ENCODE measurements around the gene EFHC1. TPM values are rescaled to one million over a fixed set of nuclear protein-coding genes. Genes with fewer than 3 reads are reported as not detected.

Gene EFHC1, protein sequence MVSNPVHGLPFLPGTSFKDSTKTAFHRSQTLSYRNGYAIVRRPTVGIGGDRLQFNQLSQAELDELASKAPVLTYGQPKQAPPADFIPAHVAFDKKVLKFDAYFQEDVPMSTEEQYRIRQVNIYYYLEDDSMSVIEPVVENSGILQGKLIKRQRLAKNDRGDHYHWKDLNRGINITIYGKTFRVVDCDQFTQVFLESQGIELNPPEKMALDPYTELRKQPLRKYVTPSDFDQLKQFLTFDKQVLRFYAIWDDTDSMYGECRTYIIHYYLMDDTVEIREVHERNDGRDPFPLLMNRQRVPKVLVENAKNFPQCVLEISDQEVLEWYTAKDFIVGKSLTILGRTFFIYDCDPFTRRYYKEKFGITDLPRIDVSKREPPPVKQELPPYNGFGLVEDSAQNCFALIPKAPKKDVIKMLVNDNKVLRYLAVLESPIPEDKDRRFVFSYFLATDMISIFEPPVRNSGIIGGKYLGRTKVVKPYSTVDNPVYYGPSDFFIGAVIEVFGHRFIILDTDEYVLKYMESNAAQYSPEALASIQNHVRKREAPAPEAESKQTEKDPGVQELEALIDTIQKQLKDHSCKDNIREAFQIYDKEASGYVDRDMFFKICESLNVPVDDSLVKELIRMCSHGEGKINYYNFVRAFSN
- 13.7 and 15.7 TPM in 2 replicates for total RNA-seq (2012; rRNA removed)

- Histone ChIP-seq H3K9me3 (replicated peaks; ENCODE audit: low read length) (no peaks in the 10 kb centered on the region), H3K4me2 (ENCODE audit: low read length) (peak within 1 kb of the TSS; percentile 90), H3K4me1 (ENCODE audit: control insufficient read depth, insufficient read depth, low read length) (peaks cover 76% of the 10 kb centered on the region), H3K27me3 (ENCODE audit: control insufficient read depth, insufficient read depth, low read length) (no peaks in the 10 kb centered on the region), H3K9ac (ENCODE audit: low read depth, low read length) (peak within 1 kb of the TSS; percentile 89), H3K4me3 (ENCODE audit: low read length) (peak within 1 kb of the TSS; percentile 85), H3K36me3 (ENCODE audit: insufficient read depth, low read length) (no peaks in the 10 kb centered on the region)
These were observed at the start of gene EFHC1 for GRCh38 chr6:52419809-52420667. EFHC1 (plus strand) TSS chr6:52420342; CDS start chr6:52420411, 69 bp downstream.

GRCh38 chr6:52371656-52372191, 48.4 kb upstream of the EFHC1 start:
- no peaks in the 10 kb centered on the region for H3K4me1 ChIP-seq (ENCODE audit: control insufficient read depth, insufficient read depth, low read length)

DNA sequence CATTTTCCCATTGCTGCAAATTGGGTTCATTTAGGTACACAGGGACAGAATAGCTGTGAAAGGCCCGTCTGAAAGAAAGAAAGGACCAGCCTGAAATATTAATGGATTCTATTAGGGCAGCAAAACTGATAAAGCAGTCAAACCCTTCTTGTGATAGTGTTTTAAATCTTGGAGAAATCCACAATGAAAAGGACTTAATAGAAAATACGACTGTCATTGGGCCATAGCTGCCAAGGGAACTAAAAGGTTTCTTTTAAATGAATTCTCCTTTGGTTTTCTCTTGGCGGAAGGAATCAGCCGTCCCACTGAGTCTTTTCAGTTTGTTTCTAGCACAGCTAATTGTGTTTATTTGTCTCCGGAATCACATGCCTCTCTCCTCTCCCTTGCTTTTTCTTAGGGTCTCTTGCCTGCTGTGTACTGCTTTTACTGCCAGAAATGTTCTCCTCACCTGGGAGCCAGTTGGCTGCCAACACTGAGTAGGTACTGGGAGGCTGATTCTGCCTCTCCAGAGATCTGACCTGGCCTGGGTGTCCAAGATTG, 46.9 kb upstream of the EFHC1 start:
- H3K4me1 ChIP-seq (ENCODE audit: control insufficient read depth, insufficient read depth, low read length) = no peaks in the 10 kb centered on the region
- no peak overlapping the region for H3K4me3 ChIP-seq (ENCODE audit: low read length)
- no peak overlapping the region for H3K9ac ChIP-seq (ENCODE audit: low read depth, low read length)

More at GRCh38 chr6:52371656-52372191, 48.4 kb upstream of the EFHC1 start:
- no peak overlapping the region for H3K4me2 ChIP-seq (ENCODE audit: low read length)
- H3K9me3 ChIP-seq (replicated peaks; ENCODE audit: low read length) = no peaks in the 10 kb centered on the region
- no peak overlapping the region for H3K9ac ChIP-seq (ENCODE audit: low read depth, low read length)
- H3K27me3 ChIP-seq (ENCODE audit: control insufficient read depth, insufficient read depth, low read length) = no peaks in the 10 kb centered on the region
- no peak overlapping the region for H3K4me3 ChIP-seq (ENCODE audit: low read length)
- no peaks in the 10 kb centered on the region for H3K36me3 ChIP-seq (ENCODE audit: insufficient read depth, low read length)

DNA sequence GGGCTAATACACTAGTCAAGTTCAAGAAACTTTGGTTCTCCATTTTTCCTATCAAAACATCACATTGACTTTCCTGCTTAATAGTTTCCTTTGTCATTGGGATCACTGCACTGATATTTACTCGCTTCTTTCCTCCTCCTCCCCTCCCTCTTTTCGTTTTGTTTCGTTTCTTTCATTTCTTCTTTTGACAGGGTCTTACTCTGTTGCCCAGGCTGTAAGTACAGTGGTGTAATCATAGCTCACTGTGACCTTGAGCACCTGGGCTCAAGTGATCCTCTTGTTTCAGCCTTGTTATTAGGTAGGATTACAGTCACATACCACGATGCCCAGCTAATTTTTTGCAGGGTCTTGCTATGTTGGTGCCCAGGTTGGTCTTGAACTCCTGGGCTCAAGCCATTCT, 45.9 kb upstream of the EFHC1 start:
- H3K4me2 ChIP-seq (ENCODE audit: low read length) = no peak overlapping the region
- H3K27me3 ChIP-seq (ENCODE audit: control insufficient read depth, insufficient read depth, low read length) = no peaks in the 10 kb centered on the region
- no peak overlapping the region for H3K4me3 ChIP-seq (ENCODE audit: low read length)
- H3K36me3 ChIP-seq (ENCODE audit: insufficient read depth, low read length) = no peaks in the 10 kb centered on the region
- no peaks in the 10 kb centered on the region for H3K9me3 ChIP-seq (replicated peaks; ENCODE audit: low read length)
- H3K4me1 ChIP-seq (ENCODE audit: control insufficient read depth, insufficient read depth, low read length) = no peaks in the 10 kb centered on the region
- H3K9ac ChIP-seq (ENCODE audit: low read depth, low read length) = no peak overlapping the region

More for the DNA sequence above, 46.9 kb upstream of the EFHC1 start:
- H3K4me2 ChIP-seq (ENCODE audit: low read length) = no peak overlapping the region
- H3K9me3 ChIP-seq (replicated peaks; ENCODE audit: low read length) = no peaks in the 10 kb centered on the region
- no peaks in the 10 kb centered on the region for H3K36me3 ChIP-seq (ENCODE audit: insufficient read depth, low read length)
- no peaks in the 10 kb centered on the region for H3K27me3 ChIP-seq (ENCODE audit: control insufficient read depth, insufficient read depth, low read length)

- Histone ChIP-seq H3K36me3 (ENCODE audit: insufficient read depth, low read length) (no peaks in the 10 kb centered on the region), H3K9ac (ENCODE audit: low read depth, low read length) (no peak overlapping the region), H3K4me1 (ENCODE audit: control insufficient read depth, insufficient read depth, low read length) (no peaks in the 10 kb centered on the region), H3K4me2 (ENCODE audit: low read length) (no peak overlapping the region), H3K9me3 (replicated peaks; ENCODE audit: low read length) (no peaks in the 10 kb centered on the region), H3K27me3 (ENCODE audit: control insufficient read depth, insufficient read depth, low read length) (no peaks in the 10 kb centered on the region), H3K4me3 (ENCODE audit: low read length) (no peak overlapping the region)
These were observed 44.2 kb upstream of the EFHC1 start for GRCh38 chr6:52375780-52376556.

DNA sequence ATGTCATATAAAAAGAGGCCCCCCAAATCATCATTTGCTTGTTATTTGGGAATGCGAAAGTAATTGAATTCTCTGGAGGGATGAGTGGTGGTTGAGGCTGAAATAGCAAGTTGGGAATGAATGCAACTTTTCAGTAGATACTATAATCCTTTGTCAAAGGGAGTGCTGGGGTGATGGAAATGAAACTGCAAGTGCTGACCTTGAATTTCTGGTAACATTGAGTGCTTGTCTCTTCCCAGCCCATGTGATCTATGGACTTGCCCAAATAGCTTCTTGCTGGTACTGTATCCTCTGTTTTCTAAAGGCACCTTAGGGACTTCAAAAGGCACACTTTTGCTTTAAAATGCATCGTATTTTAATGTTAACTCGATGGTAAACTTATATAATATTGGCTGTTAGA, 43.4 kb upstream of the EFHC1 start:
- no peaks in the 10 kb centered on the region for H3K4me1 ChIP-seq (ENCODE audit: control insufficient read depth, insufficient read depth, low read length)

DNA sequence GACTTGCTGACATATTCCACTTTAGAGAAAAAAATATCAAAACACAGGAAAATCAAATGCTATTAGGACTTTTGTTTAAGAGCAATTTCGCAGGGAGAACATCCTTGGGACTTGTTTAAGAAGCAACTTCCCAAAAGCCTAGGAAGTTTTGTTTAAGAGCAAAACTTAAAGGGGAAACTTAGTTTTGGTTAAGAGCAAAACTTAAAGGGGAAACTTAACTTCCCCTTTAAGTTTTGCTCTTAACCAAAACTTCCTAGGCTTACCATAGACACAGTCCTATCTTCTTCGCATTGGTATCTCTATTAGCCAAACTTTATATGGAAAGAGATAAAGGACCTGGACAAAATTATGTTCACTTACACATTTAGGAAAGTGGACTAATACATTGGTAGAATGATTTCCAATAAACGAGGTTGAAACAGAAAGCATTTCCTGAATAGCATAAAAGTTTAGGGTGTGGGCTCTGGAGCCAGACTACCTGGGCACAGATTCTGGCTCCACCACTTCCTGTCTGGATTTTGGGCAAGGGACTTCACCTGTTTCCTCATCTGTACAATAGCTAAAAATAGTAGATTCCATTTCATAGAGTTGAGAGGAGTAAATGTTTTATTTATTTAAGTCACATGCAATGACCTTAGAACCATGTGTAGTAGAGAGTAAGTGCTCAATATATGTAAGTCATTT, 42.5 kb upstream of the EFHC1 start:
- Histone ChIP-seq H3K4me3 (ENCODE audit: low read length) (no peak overlapping the region), H3K9ac (ENCODE audit: low read depth, low read length) (no peak overlapping the region), H3K4me1 (ENCODE audit: control insufficient read depth, insufficient read depth, low read length) (no peaks in the 10 kb centered on the region), H3K9me3 (replicated peaks; ENCODE audit: low read length) (no peaks in the 10 kb centered on the region), H3K36me3 (ENCODE audit: insufficient read depth, low read length) (no peaks in the 10 kb centered on the region), H3K27me3 (ENCODE audit: control insufficient read depth, insufficient read depth, low read length) (no peaks in the 10 kb centered on the region), H3K4me2 (ENCODE audit: low read length) (no peak overlapping the region)

More for the DNA sequence above, 43.4 kb upstream of the EFHC1 start:
- H3K4me2 ChIP-seq (ENCODE audit: low read length) = no peak overlapping the region
- no peaks in the 10 kb centered on the region for H3K36me3 ChIP-seq (ENCODE audit: insufficient read depth, low read length)
- no peak overlapping the region for H3K4me3 ChIP-seq (ENCODE audit: low read length)
- no peaks in the 10 kb centered on the region for H3K27me3 ChIP-seq (ENCODE audit: control insufficient read depth, insufficient read depth, low read length)
- H3K9me3 ChIP-seq (replicated peaks; ENCODE audit: low read length) = no peaks in the 10 kb centered on the region
- no peak overlapping the region for H3K9ac ChIP-seq (ENCODE audit: low read depth, low read length)

DNA sequence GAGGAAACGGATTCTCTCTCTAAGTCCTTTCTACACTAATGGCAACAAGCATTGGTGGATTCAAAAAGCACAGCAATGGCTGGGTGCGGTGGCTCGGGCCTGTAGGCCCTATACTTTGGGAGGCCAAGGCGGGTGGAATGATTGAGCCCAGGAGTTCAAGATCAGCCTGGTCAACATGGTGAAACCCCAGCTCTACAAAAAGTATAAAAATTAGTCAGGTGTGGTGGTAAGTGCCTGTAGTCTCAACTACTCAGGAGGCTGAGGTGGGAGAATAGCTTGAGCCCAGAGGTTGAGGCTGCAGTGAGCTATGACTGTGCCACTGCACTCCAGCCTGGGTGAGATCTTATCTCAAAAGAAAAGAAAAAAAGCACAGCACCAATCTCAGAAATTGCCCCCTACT, 38.9 kb upstream of the EFHC1 start:
- Histone ChIP-seq H3K4me2 (ENCODE audit: low read length) (no peak overlapping the region), H3K9me3 (replicated peaks; ENCODE audit: low read length) (no peaks in the 10 kb centered on the region), H3K36me3 (ENCODE audit: insufficient read depth, low read length) (no peaks in the 10 kb centered on the region), H3K4me1 (ENCODE audit: control insufficient read depth, insufficient read depth, low read length) (no peaks in the 10 kb centered on the region), H3K27me3 (ENCODE audit: control insufficient read depth, insufficient read depth, low read length) (no peaks in the 10 kb centered on the region), H3K4me3 (ENCODE audit: low read length) (no peak overlapping the region), H3K9ac (ENCODE audit: low read depth, low read length) (no peak overlapping the region)

DNA sequence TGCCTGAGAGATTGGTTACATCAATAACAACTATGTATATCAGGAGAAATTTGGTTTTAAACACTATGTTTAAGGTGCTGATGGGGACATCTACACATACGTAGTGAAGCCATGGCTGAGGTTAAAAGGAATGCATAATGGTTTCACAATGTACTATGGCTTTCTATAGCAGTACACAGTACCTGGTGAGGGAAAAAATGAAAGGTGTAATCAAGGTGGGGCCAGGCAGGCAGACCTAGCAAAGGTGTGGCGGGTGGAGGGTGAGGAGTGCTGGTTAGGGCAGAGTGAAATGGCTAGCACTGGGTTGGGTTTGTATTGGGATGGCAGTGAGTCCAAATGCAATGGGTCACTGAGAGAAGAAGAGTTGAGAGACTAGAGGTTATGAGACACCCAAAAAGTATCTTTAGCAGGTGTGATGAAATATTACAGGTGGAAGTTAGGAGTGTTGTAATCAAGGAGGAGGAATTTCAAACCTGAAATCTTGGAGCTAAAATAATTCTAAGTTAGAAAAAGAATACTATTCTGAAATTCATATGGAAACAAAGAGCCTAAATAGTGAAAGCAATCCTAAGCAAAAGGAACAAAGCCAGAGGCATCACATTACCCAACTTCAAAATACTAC, 35.9 kb upstream of the EFHC1 start:
- Histone ChIP-seq H3K9me3 (replicated peaks; ENCODE audit: low read length) (no peaks in the 10 kb centered on the region), H3K9ac (ENCODE audit: low read depth, low read length) (no peak overlapping the region), H3K27me3 (ENCODE audit: control insufficient read depth, insufficient read depth, low read length) (no peaks in the 10 kb centered on the region), H3K4me3 (ENCODE audit: low read length) (no peak overlapping the region), H3K4me2 (ENCODE audit: low read length) (no peak overlapping the region), H3K4me1 (ENCODE audit: control insufficient read depth, insufficient read depth, low read length) (peaks cover 1% of the 10 kb centered on the region), H3K36me3 (ENCODE audit: insufficient read depth, low read length) (no peaks in the 10 kb centered on the region)

DNA sequence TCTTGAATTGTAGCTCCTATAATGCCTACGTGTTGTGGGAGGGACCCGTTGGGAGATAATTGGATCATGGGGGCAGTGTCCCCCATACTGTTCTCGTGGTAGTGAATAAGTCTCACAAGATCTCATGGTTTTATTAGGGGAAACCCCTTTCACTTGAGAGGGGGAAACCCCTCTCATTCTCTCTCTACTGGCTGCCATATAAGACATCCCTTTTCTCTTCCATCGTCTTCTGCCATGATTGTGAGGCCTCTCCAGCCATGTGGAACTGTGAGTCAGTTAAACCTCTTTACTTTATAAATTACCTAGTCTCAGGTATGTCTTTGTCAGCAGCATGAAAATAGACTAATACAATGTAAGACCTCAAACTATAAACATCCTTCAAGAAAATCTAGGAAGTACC, 35.1 kb upstream of the EFHC1 start:
- Histone ChIP-seq H3K4me2 (ENCODE audit: low read length) (no peak overlapping the region), H3K4me1 (ENCODE audit: control insufficient read depth, insufficient read depth, low read length) (peaks cover 9% of the 10 kb centered on the region), H3K9me3 (replicated peaks; ENCODE audit: low read length) (no peaks in the 10 kb centered on the region), H3K27me3 (ENCODE audit: control insufficient read depth, insufficient read depth, low read length) (no peaks in the 10 kb centered on the region), H3K9ac (ENCODE audit: low read depth, low read length) (no peak overlapping the region), H3K4me3 (ENCODE audit: low read length) (no peak overlapping the region), H3K36me3 (ENCODE audit: insufficient read depth, low read length) (no peaks in the 10 kb centered on the region)

All from skeletal muscle satellite cell (primary cell).